Fibroblast of mammary gland (primary cell): ENCODE data around the gene TOX3.

Source experiments
- DNase-seq: peaks from one replicate; pipeline ENCODE4 v3.0.0-alpha.2; 2010; ENCODE audit warnings: low read depth
- H3K4me3 ChIP-seq: 2 replicates; pipeline ENCODE4 v1.5.1; 2011; ENCODE audit warnings: low read depth, mild to moderate bottlenecking, low read length, moderate library complexity; ENCODE audit not compliant: control insufficient read depth
- CTCF ChIP-seq: conservative IDR thresholded peaks from 2 replicates; pipeline ENCODE4 v1.5.1; 2011; ENCODE audit warnings: low read depth, low read length, inconsistent platforms; ENCODE audit not compliant: control insufficient read depth, insufficient read depth

The TOX3 gene

GRCh38 chr16:52422307-52422706 is 124.6 kb downstream of the TOX3 start:
- no peak for DNase-seq
- no peak for TF ChIP-seq CTCF
- H3K4me3 ChIP-seq = no peak overlapping the region

GRCh38 chr16:52418201-52418600 is 128.7 kb downstream of the TOX3 start:
- DNase-seq = no peak
- no peak overlapping the region for H3K4me3 ChIP-seq
- no peak for TF ChIP-seq CTCF

- TF ChIP-seq CTCF = no peak
- DNase-seq = no peak
- no peak overlapping the region for H3K4me3 ChIP-seq
These were observed 130.1 kb downstream of the TOX3 start for GRCh38 chr16:52416888-52417287.

GRCh38 chr16:52411011-52411410 is 135.9 kb downstream of the TOX3 start:
- no peak overlapping the region for H3K4me3 ChIP-seq
- TF ChIP-seq CTCF = no peak
- DNase-seq = no peak

GRCh38 chr16:52408191-52408845 is 138.6 kb downstream of the TOX3 start:
- TF ChIP-seq CTCF = no peak
- DNase-seq = no peak
- no peak overlapping the region for H3K4me3 ChIP-seq

DNA sequence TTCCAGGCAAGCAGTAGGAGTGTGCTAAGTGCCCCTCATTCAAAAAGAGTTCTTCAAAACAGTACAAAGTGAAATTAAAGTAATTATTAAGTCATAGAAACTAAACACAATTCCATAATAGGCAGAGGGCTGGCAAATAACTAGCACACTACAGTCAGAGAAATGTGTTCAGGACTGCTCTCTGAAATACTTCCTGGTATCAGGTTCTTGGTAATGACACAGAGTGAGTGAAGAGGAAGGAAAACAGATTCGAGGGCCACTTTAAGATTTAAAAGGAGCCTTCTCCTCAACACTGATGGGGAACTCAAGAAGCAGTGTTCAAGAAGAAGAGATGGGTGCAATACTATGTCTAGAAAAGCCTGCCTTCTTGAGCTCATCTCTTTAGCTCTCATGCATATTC is 139.2 kb downstream of the TOX3 start:
- no peak for TF ChIP-seq CTCF
- no peak for DNase-seq
- H3K4me3 ChIP-seq = no peak overlapping the region

DNA sequence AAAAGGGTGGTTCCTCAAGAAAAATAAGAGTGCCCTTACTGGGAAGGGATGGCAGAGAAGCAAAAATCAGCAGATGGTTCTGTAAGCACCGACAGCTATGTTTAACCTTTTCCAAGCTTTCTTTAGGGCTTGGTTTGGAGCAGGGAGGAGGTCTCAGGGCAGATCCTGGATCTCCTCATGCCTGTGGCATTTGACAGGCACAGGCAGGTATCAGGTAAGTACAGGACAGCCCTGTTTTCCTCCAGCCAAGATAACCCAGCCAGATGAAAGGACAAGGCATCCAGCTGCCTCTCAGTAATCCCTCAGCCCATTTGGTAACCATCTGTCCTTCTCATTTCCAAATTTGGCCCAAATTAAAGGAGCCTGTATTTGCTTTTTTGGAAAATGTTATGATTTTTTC is 141.5 kb downstream of the TOX3 start:
- no peak for TF ChIP-seq CTCF
- no peak overlapping the region for H3K4me3 ChIP-seq
- no peak for DNase-seq
